ENCODE measurements around the gene KCNN1.

The KCNN1 gene

DNA sequence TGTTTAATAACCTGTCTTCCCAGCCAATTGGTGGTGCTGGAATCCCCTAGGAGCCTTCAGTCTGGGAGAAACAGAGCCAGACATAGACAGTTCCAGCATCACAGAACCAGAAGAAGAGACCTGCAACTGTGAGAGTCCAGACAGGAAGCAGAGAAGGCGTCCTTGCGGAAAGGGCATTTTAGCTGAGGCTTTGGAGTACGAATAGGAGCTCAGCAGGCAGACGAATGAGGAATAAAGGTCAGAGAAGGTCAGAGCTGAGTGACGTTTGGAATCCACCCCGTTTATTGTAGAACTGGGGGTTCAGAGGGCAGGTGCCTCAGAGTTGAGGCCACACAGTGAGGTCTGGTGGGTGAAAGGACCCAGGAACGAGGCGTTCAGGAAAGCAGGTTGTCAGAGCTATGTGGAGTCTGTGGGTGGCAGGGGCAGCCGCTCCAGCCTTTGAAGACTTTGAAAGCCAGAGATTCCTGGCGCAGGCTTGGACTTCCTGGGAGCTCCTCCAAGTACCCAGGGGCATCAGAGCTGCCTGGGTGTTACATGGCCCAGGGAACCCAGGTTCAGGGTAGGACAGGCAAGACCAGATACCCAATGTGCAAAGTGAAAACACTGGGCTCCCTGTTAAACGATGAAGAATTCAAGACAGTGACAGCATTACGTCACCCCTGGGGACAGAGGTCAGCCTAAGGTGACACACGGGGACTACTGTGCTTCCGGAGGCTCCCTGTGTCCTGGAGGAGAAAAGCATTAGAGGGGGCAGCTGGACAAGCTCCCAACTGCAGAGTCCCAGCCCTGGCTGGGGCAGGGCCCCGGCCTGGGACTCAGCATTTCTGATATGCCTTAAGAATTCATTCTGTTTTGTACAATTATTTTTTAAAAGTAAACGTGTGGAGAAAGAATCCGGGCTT lies 46.6 kb downstream of the KCNN1 start:
- no peaks in the 10 kb centered on the region for H3K79me2 ChIP-seq (ENCODE audit: insufficient read depth, low read depth)
- peaks cover 1% of the 10 kb centered on the region for H3K4me1 ChIP-seq (ENCODE audit: low read depth, poor library complexity, severe bottlenecking)
- no peaks in the 10 kb centered on the region for H3K36me3 ChIP-seq (ENCODE audit: insufficient read depth)
- no peaks in the 10 kb centered on the region for H4K20me1 ChIP-seq (ENCODE audit: insufficient read depth)
- H3K27me3 ChIP-seq (ENCODE audit: insufficient read depth, low read depth), result no peaks in the 10 kb centered on the region
- no peak overlapping the region for H2AFZ ChIP-seq (ENCODE audit: low read depth)
- no peak overlapping the region for H3K4me2 ChIP-seq
- no peak overlapping the region for H3K4me3 ChIP-seq (IDR thresholded peaks at IDR 0.05; ENCODE audit: insufficient read depth, low read depth, low read length)
- H3K27ac ChIP-seq, result no peak overlapping the region
- TF ChIP-seq CTCF (conservative IDR thresholded peaks at IDR 0.05; ENCODE audit: low read depth, low read length), result no peak
- H3K9ac ChIP-seq, result no peak overlapping the region

DNA sequence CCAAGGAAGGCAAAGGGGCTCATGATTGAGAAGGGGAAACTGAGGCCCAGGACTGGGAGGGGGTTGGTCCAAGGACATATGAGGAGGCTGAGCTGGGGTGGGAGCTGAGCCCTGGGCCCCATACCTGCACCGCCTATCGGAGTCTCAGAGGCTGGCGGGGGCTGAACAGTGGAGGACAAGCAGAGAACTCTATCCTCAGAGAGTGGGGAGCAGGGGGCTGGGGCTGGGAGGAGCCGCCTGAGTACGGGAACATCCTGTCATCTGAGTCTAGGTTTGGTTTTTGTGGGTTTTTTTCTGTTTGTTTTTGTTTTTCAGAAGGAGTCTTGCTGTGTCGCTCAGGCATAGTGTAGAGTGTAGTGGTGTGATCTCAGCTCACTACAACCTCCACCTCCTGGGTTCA lies 47.3 kb downstream of the KCNN1 start:
- Histone ChIP-seq H3K4me1 (ENCODE audit: low read depth, poor library complexity, severe bottlenecking) (peaks cover 4% of the 10 kb centered on the region), H3K9ac (no peak overlapping the region), H4K20me1 (ENCODE audit: insufficient read depth) (no peaks in the 10 kb centered on the region), H3K4me2 (no peak overlapping the region), H3K79me2 (ENCODE audit: insufficient read depth, low read depth) (no peaks in the 10 kb centered on the region), H2AFZ (ENCODE audit: low read depth) (no peak overlapping the region), H3K27ac (no peak overlapping the region), H3K27me3 (ENCODE audit: insufficient read depth, low read depth) (no peaks in the 10 kb centered on the region), H3K4me3 (IDR thresholded peaks at IDR 0.05; ENCODE audit: insufficient read depth, low read depth, low read length) (no peak overlapping the region), H3K36me3 (ENCODE audit: insufficient read depth) (no peaks in the 10 kb centered on the region)
- TF ChIP-seq CTCF (conservative IDR thresholded peaks at IDR 0.05; ENCODE audit: low read depth, low read length), result no peak

GRCh38 chr19:18016209-18016910 lies 49.5 kb downstream of the KCNN1 start:
- Histone ChIP-seq H3K79me2 (ENCODE audit: insufficient read depth, low read depth) (no peaks in the 10 kb centered on the region), H3K4me1 (ENCODE audit: low read depth, poor library complexity, severe bottlenecking) (peaks cover 17% of the 10 kb centered on the region), H4K20me1 (ENCODE audit: insufficient read depth) (no peaks in the 10 kb centered on the region), H3K4me2 (no peak overlapping the region), H3K27ac (no peak overlapping the region), H3K27me3 (ENCODE audit: insufficient read depth, low read depth) (no peaks in the 10 kb centered on the region), H3K36me3 (ENCODE audit: insufficient read depth) (no peaks in the 10 kb centered on the region), H3K4me3 (IDR thresholded peaks at IDR 0.05; ENCODE audit: insufficient read depth, low read depth, low read length) (no peak overlapping the region), H2AFZ (ENCODE audit: low read depth) (no peak overlapping the region), H3K9ac (no peak overlapping the region)
- no peak for TF ChIP-seq CTCF (conservative IDR thresholded peaks at IDR 0.05; ENCODE audit: low read depth, low read length)

- H3K79me2 ChIP-seq (ENCODE audit: insufficient read depth, low read depth), result no peaks in the 10 kb centered on the region
- no peak overlapping the region for H3K9ac ChIP-seq
- H3K4me1 ChIP-seq (ENCODE audit: low read depth, poor library complexity, severe bottlenecking), result peaks cover 28% of the 10 kb centered on the region
- no peaks in the 10 kb centered on the region for H3K27me3 ChIP-seq (ENCODE audit: insufficient read depth, low read depth)
- no peaks in the 10 kb centered on the region for H4K20me1 ChIP-seq (ENCODE audit: insufficient read depth)
- no peak overlapping the region for H3K27ac ChIP-seq
- no peak for TF ChIP-seq CTCF (conservative IDR thresholded peaks at IDR 0.05; ENCODE audit: low read depth, low read length)
- no peak overlapping the region for H2AFZ ChIP-seq (ENCODE audit: low read depth)
- H3K4me2 ChIP-seq, result no peak overlapping the region
- no peak overlapping the region for H3K4me3 ChIP-seq (IDR thresholded peaks at IDR 0.05; ENCODE audit: insufficient read depth, low read depth, low read length)
- H3K36me3 ChIP-seq (ENCODE audit: insufficient read depth), result no peaks in the 10 kb centered on the region
Measured at GRCh38 chr19:18017275-18018083, 50.6 kb downstream of the KCNN1 start.

Measured in KMS-11 (cell line).